D721Med (cell line): Measurements from ENCODE around the gene SLC25A21.

Experiments used
- DNase-seq: peaks from one replicate; pipeline ENCODE4 v3.0.0; 2011; ENCODE audit warnings: low spot score; ENCODE audit not compliant: insufficient read length
- FAIRE-seq: peaks from 2 replicates; lab custom pipeline; 2011; peaks lifted over from hg19 to GRCh38; lab: Jason Lieb, UNC
- CTCF ChIP-seq: IDR thresholded peaks from 2 replicates; pipeline ENCODE4 v1.5.1; 2012; ENCODE audit warnings: mild to moderate bottlenecking, control low read depth; ENCODE audit not compliant: insufficient read depth; ENCODE audit errors: missing control alignments

SLC25A21 gene

GRCh38 chr14:36667679-36668078 lies 504.7 kb downstream of the SLC25A21 start:
- no peak for TF ChIP-seq CTCF
- DNase-seq (no peak), FAIRE-seq (no peak)

DNA sequence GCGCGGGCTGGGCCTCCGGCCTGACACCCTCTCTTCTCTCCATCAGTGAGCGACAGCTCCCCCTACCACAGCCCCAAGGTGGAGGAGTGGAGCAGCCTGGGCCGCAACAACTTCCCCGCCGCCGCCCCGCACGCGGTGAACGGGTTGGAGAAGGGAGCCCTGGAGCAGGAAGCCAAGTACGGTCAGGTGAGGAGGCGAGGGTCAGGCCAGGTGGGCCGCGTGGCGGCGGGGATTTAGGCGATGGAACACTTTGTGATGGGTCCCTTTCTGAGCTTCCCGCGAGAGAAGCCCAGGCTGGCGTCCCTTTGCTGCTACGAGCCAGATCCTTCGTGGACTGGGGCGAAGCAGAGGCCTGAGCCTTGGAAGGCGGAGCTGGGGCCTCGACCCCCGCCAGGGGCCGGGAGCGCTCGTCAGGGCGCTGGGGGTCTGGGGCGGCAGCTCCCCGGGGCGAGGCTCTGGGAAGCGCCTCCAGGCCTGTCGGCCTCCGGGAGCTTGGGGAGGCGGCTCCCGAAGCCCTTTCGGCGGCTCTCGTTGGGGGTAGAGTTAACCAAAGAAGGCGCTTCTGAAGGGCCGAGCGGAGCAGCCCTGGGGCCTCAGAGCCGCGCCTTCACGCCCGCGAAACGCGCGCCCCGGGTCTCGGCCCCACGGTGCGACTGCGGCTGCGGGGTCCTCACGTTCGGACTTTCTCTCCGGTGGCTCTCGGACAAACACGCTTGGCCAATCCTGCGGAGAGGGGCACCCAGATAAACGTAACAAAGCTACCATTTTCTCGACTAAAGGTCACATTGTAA lies 505.8 kb downstream of the SLC25A21 start:
- no peak for TF ChIP-seq CTCF
- DNase-seq (no peak), FAIRE-seq (no peak)

DNA sequence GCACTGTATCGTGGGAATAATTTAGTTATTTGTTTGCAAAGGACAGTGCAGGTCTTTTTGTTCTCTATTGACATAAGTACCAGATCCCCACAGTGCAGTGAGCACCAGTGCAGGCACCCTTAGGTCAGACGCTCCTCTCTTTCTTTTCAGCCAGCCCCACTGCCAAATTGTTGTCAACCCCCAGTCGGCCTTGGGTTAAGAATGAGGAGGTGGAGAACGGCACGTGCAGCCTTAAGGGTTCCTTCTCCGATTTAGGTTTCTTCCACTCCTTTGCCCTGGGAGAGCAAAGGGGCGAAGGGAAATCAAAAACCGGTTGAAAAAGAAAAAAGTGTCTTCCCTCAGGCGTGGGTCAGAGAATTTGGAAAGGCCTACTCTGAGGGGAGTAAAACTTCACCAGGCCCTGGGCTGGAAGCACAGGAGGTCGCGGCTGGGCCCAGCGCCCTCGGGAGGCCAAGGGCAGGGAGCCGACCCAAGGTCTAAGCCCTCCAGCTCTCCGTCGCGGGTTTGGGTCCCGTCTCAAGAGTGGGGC lies 506.5 kb downstream of the SLC25A21 start:
- DNase-seq = no peak
- no peak for TF ChIP-seq CTCF
- no peak for FAIRE-seq

- no peak for DNase-seq
These were observed 507.8 kb downstream of the SLC25A21 start for GRCh38 chr14:36664322-36665193.

DNA sequence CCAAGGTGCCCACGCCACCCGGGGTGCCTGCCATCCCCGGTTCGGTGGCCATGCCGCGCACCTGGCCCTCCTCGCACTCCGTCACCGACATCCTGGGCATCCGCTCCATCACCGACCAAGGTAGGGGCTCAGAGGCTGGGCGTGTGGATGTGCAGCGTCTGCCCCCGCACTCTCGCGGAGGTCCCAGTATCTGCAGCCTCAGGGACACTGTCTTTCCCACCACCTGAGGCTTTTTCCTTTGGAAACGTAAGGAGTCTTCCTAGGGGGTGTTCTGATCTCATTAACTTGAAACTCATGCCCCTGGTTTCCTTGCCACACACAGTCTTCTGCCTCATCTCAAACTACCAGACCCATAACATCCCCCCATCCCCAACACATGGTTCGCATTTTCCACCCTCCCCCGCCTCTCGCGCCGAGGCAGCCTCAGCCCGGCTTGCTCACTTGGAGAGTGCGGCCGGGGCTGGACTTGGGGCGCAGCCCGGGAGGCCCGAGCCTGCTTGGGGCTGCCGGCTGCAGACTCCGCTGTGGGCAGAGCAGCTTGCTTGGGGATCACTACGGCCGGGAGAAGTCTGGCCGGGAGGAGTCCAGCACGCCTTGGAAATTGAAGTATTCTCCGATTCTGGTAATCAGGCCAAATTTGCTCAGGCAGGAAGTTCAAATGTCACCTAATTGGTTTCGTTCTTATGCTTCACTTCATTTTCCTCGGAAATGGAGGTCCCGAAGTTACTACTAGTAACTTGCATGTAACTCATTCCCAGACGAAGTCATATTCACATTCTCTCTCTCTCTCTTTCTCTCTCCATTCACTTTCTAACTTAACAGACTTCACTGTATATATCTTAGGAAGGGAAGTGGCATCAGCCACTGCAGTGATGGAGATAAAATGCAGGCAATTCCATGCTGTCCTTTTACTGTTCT lies 508.7 kb downstream of the SLC25A21 start:
- no peak for DNase-seq
- no peak for TF ChIP-seq CTCF
- no peak for FAIRE-seq

More at GRCh38 chr14:36664322-36665193, 507.8 kb downstream of the SLC25A21 start:
- no peak for TF ChIP-seq CTCF
- no peak for FAIRE-seq

DNA sequence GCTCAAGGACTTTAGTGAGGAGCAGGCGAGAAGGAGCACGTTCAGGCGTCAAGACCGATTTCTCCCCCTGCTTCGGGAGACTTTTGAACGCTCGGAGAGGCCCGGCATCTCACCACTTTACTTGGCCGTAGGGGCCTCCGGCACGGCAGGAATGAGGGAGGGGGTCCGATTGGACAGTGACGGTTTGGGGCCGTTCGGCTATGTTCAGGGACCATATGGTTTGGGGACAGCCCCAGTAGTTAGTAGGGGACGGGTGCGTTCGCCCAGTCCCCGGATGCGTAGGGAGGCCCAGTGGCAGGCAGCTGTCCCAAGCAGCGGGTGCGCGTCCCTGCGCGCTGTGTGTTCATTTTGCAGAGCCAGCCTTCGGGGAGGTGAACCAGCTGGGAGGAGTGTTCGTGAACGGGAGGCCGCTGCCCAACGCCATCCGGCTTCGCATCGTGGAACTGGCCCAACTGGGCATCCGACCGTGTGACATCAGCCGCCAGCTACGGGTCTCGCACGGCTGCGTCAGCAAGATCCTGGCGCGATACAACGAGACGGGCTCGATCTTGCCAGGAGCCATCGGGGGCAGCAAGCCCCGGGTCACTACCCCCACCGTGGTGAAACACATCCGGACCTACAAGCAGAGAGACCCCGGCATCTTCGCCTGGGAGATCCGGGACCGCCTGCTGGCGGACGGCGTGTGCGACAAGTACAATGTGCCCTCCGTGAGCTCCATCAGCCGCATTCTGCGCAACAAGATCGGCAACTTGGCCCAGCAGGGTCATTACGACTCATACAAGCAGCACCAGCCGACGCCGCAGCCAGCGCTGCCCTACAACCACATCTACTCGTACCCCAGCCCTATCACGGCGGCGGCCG lies 509.6 kb downstream of the SLC25A21 start:
- TF ChIP-seq CTCF = no peak
- no peak for FAIRE-seq
- no peak for DNase-seq
